Left ventricle myocardium inferior (tissue), 1 donor: Measurements from ENCODE around the gene RAB39A. TPM values are rescaled to one million over a fixed set of nuclear protein-coding genes. Genes with fewer than 3 reads are reported as not detected.
A peak's percentile ranks its signal among the peaks of the same experiment; 100 is the strongest.
"Not testable (repeated sequence)": the region's sequence is repeated elsewhere in the genome, so short reads cannot be mapped to it uniquely, and the experiment has no call there.

Experiments
- DNase-seq: peaks from one replicate; pipeline ENCODE4 v3.0.0-alpha.2; 2020
- H3K27ac ChIP-seq: fragments of 200-600 bp; replicated peaks from 2 replicates; pipeline ENCODE4 v1.8.0; 2021
- H3K27me3 ChIP-seq: fragments of 200-600 bp; 2 replicates; pipeline ENCODE4 v1.8.0; 2021; ENCODE audit warnings: low read depth
- H3K36me3 ChIP-seq: fragments of 200-600 bp; 2 replicates; pipeline ENCODE4 v1.8.0; 2021
- H3K4me1 ChIP-seq: fragments of 200-600 bp; 2 replicates; pipeline ENCODE4 v1.8.0; 2021
- H3K4me3 ChIP-seq: fragments of 200-600 bp; 2 replicates; pipeline ENCODE4 v1.8.0; 2021; ENCODE audit warnings: mild to moderate bottlenecking, moderate library complexity
- H3K9me3 ChIP-seq: fragments of 200-600 bp; replicated peaks from 2 replicates; pipeline ENCODE4 v1.8.0; 2021
- CTCF ChIP-seq: fragments of 200-600 bp; IDR thresholded peaks from 2 replicates; pipeline ENCODE4 v1.8.0; 2021; ENCODE audit warnings: antibody characterized with exemption, mild to moderate bottlenecking, borderline replicate concordance
- intact Hi-C: fragments of 100-400 bp; cut with micrococcal nuclease; formaldehyde crosslinking; loops from one replicate; pipeline ENCODE4 v1.11.0; 2022
- total RNA-seq: library from RNA; stranded (reverse); fragmentation: NEBNext Ultra II Directional; extraction: Animal tissue kit (Norgen Biotek cat#: 25700); gene quantifications from one replicate; pipeline ENCODE4 v1.2.1, GENCODE V29; 2021
- donor health status: DM: no; HTN: yes; CAD: no; lungs with severe emphysema.

The RAB39A gene
- total RNA-seq, 1 donor from 2014 or later: 0.52 TPM

- peaks cover 12% of the 10 kb centered on the region for H3K4me1 ChIP-seq
- intact Hi-C loops: no loop called here
- H3K27ac ChIP-seq: peak overlapping the region; percentile 48
- peaks cover 84% of the 10 kb centered on the region for H3K27me3 ChIP-seq
- peak overlapping the region; percentile 58 for H3K4me3 ChIP-seq
- peak; percentile 20 for DNase-seq
- no peaks in the 10 kb centered on the region for H3K9me3 ChIP-seq
- TF ChIP-seq CTCF: no peak
- H3K36me3 ChIP-seq: no peaks in the 10 kb centered on the region
Observed at GRCh38 chr11:107928767-107929507, 689 bp downstream of the RAB39A start.

GRCh38 chr11:107929611-107930200 is 1.5 kb downstream of the RAB39A start:
- peaks cover 12% of the 10 kb centered on the region for H3K4me1 ChIP-seq
- intact Hi-C loops: no loop called here
- peaks cover 90% of the 10 kb centered on the region for H3K27me3 ChIP-seq
- H3K4me3 ChIP-seq: peak overlapping the region; percentile 58
- no peak for TF ChIP-seq CTCF
- H3K9me3 ChIP-seq: no peaks in the 10 kb centered on the region
- H3K36me3 ChIP-seq: no peaks in the 10 kb centered on the region
- DNase-seq: no peak
- H3K27ac ChIP-seq: no peak overlapping the region

- H3K4me3 ChIP-seq: no peak overlapping the region
- H3K36me3 ChIP-seq: no peaks in the 10 kb centered on the region
- no peak overlapping the region for H3K27ac ChIP-seq
- DNase-seq: no peak
- peaks cover 12% of the 10 kb centered on the region for H3K4me1 ChIP-seq
- peaks cover 79% of the 10 kb centered on the region for H3K27me3 ChIP-seq
- no peaks in the 10 kb centered on the region for H3K9me3 ChIP-seq
- TF ChIP-seq CTCF: no peak
- intact Hi-C loops: no loop called here
Observed at GRCh38 chr11:107931206-107931605, 3.0 kb downstream of the RAB39A start.

GRCh38 chr11:107947904-107948303 is 19.7 kb downstream of the RAB39A start:
- no peak for TF ChIP-seq CTCF
- intact Hi-C loops: no loop called here
- Histone ChIP-seq H3K4me1 (no peaks in the 10 kb centered on the region), H3K9me3 (no peaks in the 10 kb centered on the region), H3K27ac (no peak overlapping the region), H3K36me3 (no peaks in the 10 kb centered on the region), H3K4me3 (no peak overlapping the region), H3K27me3 (peaks cover 22% of the 10 kb centered on the region)
- DNase-seq: no peak

GRCh38 chr11:107948328-107948727 is 20.1 kb downstream of the RAB39A start:
- H3K27me3 ChIP-seq: peaks cover 22% of the 10 kb centered on the region
- H3K27ac ChIP-seq, H3K36me3 ChIP-seq, H3K4me3 ChIP-seq, DNase-seq, H3K4me1 ChIP-seq, intact Hi-C loops, H3K9me3 ChIP-seq: not testable (repeated sequence)

- Histone ChIP-seq H3K27me3 (peaks cover 12% of the 10 kb centered on the region), H3K36me3 (no peaks in the 10 kb centered on the region), H3K4me1 (no peaks in the 10 kb centered on the region), H3K4me3 (no peak overlapping the region), H3K9me3 (no peaks in the 10 kb centered on the region), H3K27ac (no peak overlapping the region)
- no peak for DNase-seq
- no peak for TF ChIP-seq CTCF
- intact Hi-C loops: no loop called here
Observed at GRCh38 chr11:107951155-107951554, 22.9 kb downstream of the RAB39A start.
